ENCODE results near the gene CLPX. TPM values are rescaled to one million over a fixed set of nuclear protein-coding genes. Genes with fewer than 3 reads are reported as not detected.

The CLPX gene
- total and polyA plus RNA-seq, 9 of the 15 experiments (the other 6 are each of a cell fraction or from before 2014, with no cell fraction given), result 11.2 to 83.3 (median 51.3) TPM

DNA sequence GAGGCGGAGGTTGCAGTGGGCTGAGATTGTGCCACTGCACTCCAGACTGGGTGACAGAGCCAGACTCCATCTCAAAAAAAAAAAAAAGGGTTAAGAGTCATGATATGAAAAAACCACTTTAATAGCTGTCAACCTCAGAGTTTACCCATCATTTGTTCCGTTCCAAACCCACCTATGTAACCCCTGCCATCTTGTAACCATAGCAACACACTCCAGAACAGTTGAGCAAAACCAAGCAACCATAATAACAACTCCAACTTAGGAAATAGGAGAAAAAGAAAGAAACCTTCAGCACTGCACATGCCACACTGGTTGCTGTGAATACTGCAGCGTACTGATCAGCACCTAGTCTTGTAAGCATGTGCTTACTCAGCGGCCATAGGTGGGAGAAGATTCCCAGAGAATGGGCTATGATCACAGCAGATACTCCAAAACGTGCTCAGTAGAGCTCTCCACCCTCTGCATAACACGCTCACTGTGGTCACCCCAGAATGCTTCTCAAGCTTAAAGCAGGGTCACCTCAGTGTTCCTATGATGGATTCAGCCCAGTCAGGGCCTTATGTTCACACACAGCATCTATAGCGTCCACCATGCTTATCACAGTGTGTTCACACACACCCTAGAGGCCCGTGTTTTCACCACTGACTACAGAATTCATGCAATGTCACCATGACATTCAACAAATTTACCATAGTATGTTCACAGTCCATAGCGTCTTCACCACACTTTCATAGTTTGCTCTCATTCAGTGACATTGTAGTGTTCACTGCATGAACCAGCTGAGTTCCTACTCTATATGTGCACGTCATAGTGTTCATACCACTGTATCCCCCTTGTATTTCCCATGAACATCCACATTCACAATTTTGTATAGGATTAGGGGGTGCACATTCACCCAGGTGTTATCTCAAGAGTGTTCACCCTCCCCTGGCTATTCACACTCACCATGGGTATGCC is 32.7 kb upstream of the CLPX start (continued):
- TF ChIP-seq, protein P1, sequence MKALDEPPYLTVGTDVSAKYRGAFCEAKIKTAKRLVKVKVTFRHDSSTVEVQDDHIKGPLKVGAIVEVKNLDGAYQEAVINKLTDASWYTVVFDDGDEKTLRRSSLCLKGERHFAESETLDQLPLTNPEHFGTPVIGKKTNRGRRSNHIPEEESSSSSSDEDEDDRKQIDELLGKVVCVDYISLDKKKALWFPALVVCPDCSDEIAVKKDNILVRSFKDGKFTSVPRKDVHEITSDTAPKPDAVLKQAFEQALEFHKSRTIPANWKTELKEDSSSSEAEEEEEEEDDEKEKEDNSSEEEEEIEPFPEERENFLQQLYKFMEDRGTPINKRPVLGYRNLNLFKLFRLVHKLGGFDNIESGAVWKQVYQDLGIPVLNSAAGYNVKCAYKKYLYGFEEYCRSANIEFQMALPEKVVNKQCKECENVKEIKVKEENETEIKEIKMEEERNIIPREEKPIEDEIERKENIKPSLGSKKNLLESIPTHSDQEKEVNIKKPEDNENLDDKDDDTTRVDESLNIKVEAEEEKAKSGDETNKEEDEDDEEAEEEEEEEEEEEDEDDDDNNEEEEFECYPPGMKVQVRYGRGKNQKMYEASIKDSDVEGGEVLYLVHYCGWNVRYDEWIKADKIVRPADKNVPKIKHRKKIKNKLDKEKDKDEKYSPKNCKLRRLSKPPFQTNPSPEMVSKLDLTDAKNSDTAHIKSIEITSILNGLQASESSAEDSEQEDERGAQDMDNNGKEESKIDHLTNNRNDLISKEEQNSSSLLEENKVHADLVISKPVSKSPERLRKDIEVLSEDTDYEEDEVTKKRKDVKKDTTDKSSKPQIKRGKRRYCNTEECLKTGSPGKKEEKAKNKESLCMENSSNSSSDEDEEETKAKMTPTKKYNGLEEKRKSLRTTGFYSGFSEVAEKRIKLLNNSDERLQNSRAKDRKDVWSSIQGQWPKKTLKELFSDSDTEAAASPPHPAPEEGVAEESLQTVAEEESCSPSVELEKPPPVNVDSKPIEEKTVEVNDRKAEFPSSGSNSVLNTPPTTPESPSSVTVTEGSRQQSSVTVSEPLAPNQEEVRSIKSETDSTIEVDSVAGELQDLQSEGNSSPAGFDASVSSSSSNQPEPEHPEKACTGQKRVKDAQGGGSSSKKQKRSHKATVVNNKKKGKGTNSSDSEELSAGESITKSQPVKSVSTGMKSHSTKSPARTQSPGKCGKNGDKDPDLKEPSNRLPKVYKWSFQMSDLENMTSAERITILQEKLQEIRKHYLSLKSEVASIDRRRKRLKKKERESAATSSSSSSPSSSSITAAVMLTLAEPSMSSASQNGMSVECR (CRISPR knock-in tag; IDR thresholded peaks at IDR 0.05), result no peak
- TF ChIP-seq HDAC6 (IDR thresholded peaks at IDR 0.05; ENCODE audit: low read depth, low read length) (no peak), RCOR1 (IDR thresholded peaks at IDR 0.05; ENCODE audit: borderline replicate concordance in 1 of 2, low read depth in 2 of 2, low read length in 2 of 2) (peak in 1 of 2 experiments; percentile 27; a peak in 1 of 4 replicates), NR2C2 (CRISPR knock-in tag; IDR thresholded peaks at IDR 0.05) (no peak), NR2C2 (tag; IDR thresholded peaks at IDR 0.05) (peak; percentile 31; the same call in 1 of the 2 replicates), SMARCE1 (IDR thresholded peaks at IDR 0.05) (peak; percentile 51; the same call in 1 of the 2 replicates), ZNF696 (CRISPR knock-in tag; conservative IDR thresholded peaks at IDR 0.05) (no peak), KAT8 (IDR thresholded peaks at IDR 0.05; ENCODE audit: low read depth) (no peak), ZNF175 (CRISPR knock-in tag; IDR thresholded peaks at IDR 0.05; ENCODE audit: low read depth) (no peak), ZBTB1 (CRISPR knock-in tag; IDR thresholded peaks at IDR 0.05; ENCODE audit: borderline replicate concordance, low read depth) (no peak), CHD1 (IDR thresholded peaks at IDR 0.05; ENCODE audit: low read length) (no peak), ARID1B (IDR thresholded peaks at IDR 0.05) (peak; percentile 71)
- TF ChIP-seq, protein P2, sequence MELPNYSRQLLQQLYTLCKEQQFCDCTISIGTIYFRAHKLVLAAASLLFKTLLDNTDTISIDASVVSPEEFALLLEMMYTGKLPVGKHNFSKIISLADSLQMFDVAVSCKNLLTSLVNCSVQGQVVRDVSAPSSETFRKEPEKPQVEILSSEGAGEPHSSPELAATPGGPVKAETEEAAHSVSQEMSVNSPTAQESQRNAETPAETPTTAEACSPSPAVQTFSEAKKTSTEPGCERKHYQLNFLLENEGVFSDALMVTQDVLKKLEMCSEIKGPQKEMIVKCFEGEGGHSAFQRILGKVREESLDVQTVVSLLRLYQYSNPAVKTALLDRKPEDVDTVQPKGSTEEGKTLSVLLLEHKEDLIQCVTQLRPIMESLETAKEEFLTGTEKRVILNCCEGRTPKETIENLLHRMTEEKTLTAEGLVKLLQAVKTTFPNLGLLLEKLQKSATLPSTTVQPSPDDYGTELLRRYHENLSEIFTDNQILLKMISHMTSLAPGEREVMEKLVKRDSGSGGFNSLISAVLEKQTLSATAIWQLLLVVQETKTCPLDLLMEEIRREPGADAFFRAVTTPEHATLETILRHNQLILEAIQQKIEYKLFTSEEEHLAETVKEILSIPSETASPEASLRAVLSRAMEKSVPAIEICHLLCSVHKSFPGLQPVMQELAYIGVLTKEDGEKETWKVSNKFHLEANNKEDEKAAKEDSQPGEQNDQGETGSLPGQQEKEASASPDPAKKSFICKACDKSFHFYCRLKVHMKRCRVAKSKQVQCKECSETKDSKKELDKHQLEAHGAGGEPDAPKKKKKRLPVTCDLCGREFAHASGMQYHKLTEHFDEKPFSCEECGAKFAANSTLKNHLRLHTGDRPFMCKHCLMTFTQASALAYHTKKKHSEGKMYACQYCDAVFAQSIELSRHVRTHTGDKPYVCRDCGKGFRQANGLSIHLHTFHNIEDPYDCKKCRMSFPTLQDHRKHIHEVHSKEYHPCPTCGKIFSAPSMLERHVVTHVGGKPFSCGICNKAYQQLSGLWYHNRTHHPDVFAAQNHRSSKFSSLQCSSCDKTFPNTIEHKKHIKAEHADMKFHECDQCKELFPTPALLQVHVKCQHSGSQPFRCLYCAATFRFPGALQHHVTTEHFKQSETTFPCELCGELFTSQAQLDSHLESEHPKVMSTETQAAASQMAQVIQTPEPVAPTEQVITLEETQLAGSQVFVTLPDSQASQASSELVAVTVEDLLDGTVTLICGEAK (IDR thresholded peaks at IDR 0.05), result peak; percentile 8; the same call in 1 of the 2 replicates
- TF ChIP-seq, protein P2 (CRISPR knock-in tag; IDR thresholded peaks at IDR 0.05), result no peak

Data from K562 (cell line).